NT2/D1 (cell line): Measurements from ENCODE around the gene CELF2.

Experiments
- YY1 ChIP-seq: IDR thresholded peaks from 2 replicates; pipeline ENCODE4 v1.6.1; 2011; ENCODE audit not compliant: insufficient read length, insufficient read depth
- ZNF274 ChIP-seq: IDR thresholded peaks from 2 replicates; pipeline ENCODE4 v1.6.1; 2011; ENCODE audit warnings: mild to moderate bottlenecking, low read depth, low read length

DNA sequence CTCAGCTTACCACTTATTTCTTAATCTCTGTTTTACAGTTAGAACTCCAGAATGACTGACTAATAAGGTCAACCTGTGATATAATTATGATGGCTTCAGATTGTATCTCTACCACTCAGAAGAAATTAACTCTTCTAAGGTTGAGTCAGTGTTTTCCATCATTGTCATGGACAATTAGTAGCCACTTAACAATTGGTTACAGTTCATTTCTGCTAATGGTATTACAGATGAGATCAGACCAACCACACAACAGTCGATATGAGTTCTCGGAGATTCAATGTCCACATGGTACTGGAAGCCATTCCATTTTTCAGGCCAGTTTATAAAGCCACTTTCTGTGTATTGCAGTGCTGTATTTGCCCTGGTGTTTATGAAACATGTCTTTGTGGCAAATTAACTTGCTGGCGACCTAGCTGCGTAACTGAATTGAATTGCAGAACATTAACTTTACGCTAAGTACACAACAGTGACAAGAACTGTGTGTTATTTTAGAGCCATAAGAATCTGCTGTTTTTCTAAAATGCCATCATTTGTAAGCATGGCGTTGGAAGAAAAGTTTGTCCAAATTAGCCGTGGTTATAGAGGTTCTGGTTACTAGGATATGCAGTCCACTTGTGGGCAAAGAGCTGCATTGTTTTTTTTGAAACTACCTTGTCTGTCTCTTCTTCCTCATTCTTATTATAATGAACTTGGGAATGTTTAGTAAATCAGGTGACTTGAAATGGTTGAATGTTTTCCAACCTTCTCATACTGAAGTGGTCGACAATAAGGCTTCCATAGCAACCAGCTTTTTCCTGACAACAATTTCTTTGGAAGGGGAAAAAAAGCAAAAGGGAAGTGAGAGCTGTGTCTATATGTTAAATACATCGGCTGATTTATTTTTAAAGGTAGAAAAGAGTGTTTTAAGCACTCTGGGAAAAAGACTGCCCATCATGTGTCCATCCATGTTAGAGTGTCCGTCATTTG lies 76.4 kb downstream of the CELF2 start:
- TF ChIP-seq YY1 (no peak), ZNF274 (no peak)
